Stimulated activated CD4-positive, alpha-beta T cell treated with anti-CD3 and anti-CD28 coated beads, TNF-alpha, amount 100 ng/mL, for 24 hours (primary cell): ENCODE measurements around the gene RMND5B.
"Not testable (repeated sequence)": the region's sequence is repeated elsewhere in the genome, so short reads cannot be mapped to it uniquely, and the experiment has no call there.

ENCODE experiments used
- DNase-seq, 3 experiments: peaks; one replicate each; pipeline ENCODE4 v3.0.0-alpha.2; 2020; ENCODE audit warnings: low read depth in 3 of 3

The RMND5B gene

GRCh38 chr5:178130576-178131445 lies at the start of gene RMND5B:
Gene RMND5B (plus strand): TSS chr5:178131014. CDS start chr5:178138120, 7,106 bp downstream.
- peak; percentile 68 to 84 (median 73) for DNase-seq

GRCh38 chr5:178081571-178082243 lies 49.1 kb upstream of the RMND5B start:
- no peak for DNase-seq

- no peak for DNase-seq
Measured at GRCh38 chr5:178083922-178084321, 46.9 kb upstream of the RMND5B start.

GRCh38 chr5:178085316-178085715 lies 45.5 kb upstream of the RMND5B start:
- no peak for DNase-seq

GRCh38 chr5:178086266-178086665 lies 44.5 kb upstream of the RMND5B start:
- no peak for DNase-seq

- DNase-seq = not testable (repeated sequence)
Measured at GRCh38 chr5:178087199-178087598, 43.6 kb upstream of the RMND5B start.

GRCh38 chr5:178090856-178091255 lies 40.0 kb upstream of the RMND5B start:
- DNase-seq = peak in 1 of 3 experiments; percentile 24

GRCh38 chr5:178093134-178093533 lies 37.7 kb upstream of the RMND5B start:
- DNase-seq = no peak

GRCh38 chr5:178094345-178094744 lies 36.5 kb upstream of the RMND5B start:
- no peak for DNase-seq

- DNase-seq = no peak
Measured at GRCh38 chr5:178098685-178099084, 32.1 kb upstream of the RMND5B start.

GRCh38 chr5:178103612-178104011 lies 27.2 kb upstream of the RMND5B start:
- DNase-seq = no peak

- DNase-seq = no peak
Measured at GRCh38 chr5:178104492-178104891, 26.3 kb upstream of the RMND5B start.

GRCh38 chr5:178106086-178106485 lies 24.7 kb upstream of the RMND5B start:
- no peak for DNase-seq

- DNase-seq = no peak
Measured at GRCh38 chr5:178106556-178107239, 24.1 kb upstream of the RMND5B start.

GRCh38 chr5:178107756-178108310 lies 23.0 kb upstream of the RMND5B start:
- DNase-seq = no peak

- no peak for DNase-seq
Measured at GRCh38 chr5:178108446-178108845, 22.4 kb upstream of the RMND5B start.

- DNase-seq = no peak
Measured at GRCh38 chr5:178108966-178109365, 21.8 kb upstream of the RMND5B start.

GRCh38 chr5:178110511-178110910 lies 20.3 kb upstream of the RMND5B start:
- no peak for DNase-seq

- DNase-seq = no peak
Measured at GRCh38 chr5:178111925-178112324, 18.9 kb upstream of the RMND5B start.

- no peak for DNase-seq
Measured at GRCh38 chr5:178112545-178112944, 18.3 kb upstream of the RMND5B start.

- peak; percentile 63 to 86 (median 70) for DNase-seq
Measured at GRCh38 chr5:178113141-178113787, 17.6 kb upstream of the RMND5B start, which contains the start of gene N4BP3. Gene N4BP3 (plus strand): TSS chr5:178113532. CDS start chr5:178119584, 6,052 bp downstream.
